ENCODE results near the gene BBOX1. TPM values are rescaled to one million over a fixed set of nuclear protein-coding genes. Genes with fewer than 3 reads are reported as not detected.
"Not testable (repeated sequence)": the region's sequence is repeated elsewhere in the genome, so short reads cannot be mapped to it uniquely, and the experiment has no call there.

BBOX1 gene
- total RNA-seq, 1 experiment from 2014 or later = not detected

DNA sequence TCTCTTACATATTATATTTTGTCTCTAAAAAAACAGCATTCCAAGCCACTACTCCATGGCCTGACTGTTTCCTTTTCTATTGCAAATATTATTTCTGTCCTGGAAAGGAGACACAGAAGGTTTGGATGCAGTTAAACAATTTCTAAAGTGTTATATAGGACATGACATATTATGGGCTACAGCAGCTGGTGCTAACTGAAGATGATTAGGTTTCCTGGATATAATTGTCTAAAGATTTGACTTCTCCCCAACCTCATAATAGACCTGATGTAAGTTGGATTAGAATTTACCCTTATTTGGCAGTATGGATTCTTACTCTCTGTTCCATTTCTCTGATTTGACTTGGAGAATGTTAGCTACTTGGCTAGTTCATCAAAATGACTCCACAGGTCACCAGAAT lies 90.2 kb downstream of the BBOX1 start:
- no TSS peak for BruUV-seq (replicated peaks)
- Histone ChIP-seq H3K79me2 (ENCODE audit: low read depth) (no peaks in the 10 kb centered on the region), H3K4me2 (no peak overlapping the region), H3K27ac (no peak overlapping the region), H3F3A (ENCODE audit: insufficient read depth, low read depth) (no peaks in the 10 kb centered on the region), H3K4me3 (no peak overlapping the region), H3K4me1 (replicated peaks; ENCODE audit: insufficient read depth) (no peaks in the 10 kb centered on the region), H3K36me3 (ENCODE audit: low read depth) (no peaks in the 10 kb centered on the region), H3K9me2 (ENCODE audit: insufficient read depth) (no peaks in the 10 kb centered on the region), H3K9me3 (ENCODE audit: insufficient read depth, low read depth) (peaks cover 4% of the 10 kb centered on the region; the same call in 1 of the 2 replicates), H3K27me3 (ENCODE audit: insufficient read depth, low read depth) (no peaks in the 10 kb centered on the region), H2AFZ (no peak overlapping the region), H4K20me1 (ENCODE audit: insufficient read depth) (no peaks in the 10 kb centered on the region)
- no peak for TF ChIP-seq EZH2 (IDR thresholded peaks at IDR 0.05; ENCODE audit: low read depth)
- ChIA-PET POLR2A (ENCODE audit: unreplicated experiment) (no interaction called here), CTCF (no interaction called here)
- no peak for DNase-seq
- intact Hi-C loops (cut with micrococcal nuclease; ENCODE audit: unreplicated experiment) = no loop called here

DNA sequence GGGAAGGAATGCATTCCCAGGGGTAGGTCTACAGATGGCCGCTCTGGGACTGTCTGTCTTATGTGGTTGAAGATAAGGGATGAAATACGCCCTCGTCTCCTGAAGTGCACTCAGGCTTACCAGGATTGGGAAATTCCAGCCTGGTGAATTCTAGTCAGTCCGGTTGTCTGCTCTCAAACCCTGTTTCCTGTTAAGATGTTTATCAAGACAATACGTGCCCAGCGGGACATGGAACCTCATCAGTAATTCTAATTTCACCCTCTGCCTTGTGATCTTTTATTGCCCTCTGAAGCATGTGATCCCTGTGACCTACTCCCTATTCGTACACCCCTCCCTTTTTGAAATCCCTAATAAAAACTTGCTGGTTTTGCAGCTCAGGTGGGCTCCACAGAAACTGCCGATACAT lies 95.3 kb downstream of the BBOX1 start:
- CTCF ChIA-PET; DNase-seq; H3K4me3 ChIP-seq; H2AFZ ChIP-seq; H3K79me2 ChIP-seq (ENCODE audit: low read depth); H3K27ac ChIP-seq; H3K27me3 ChIP-seq (ENCODE audit: insufficient read depth, low read depth); BruUV-seq (replicated peaks); H3K9me2 ChIP-seq (ENCODE audit: insufficient read depth); H3F3A ChIP-seq (ENCODE audit: insufficient read depth, low read depth); H4K20me1 ChIP-seq (ENCODE audit: insufficient read depth); POLR2A ChIA-PET (ENCODE audit: unreplicated experiment); H3K36me3 ChIP-seq (ENCODE audit: low read depth); H3K4me2 ChIP-seq; H3K4me1 ChIP-seq (replicated peaks; ENCODE audit: insufficient read depth); intact Hi-C loops (cut with micrococcal nuclease; ENCODE audit: unreplicated experiment): not testable (repeated sequence)
- peaks cover 11% of the 10 kb centered on the region; the same call in 1 of the 2 replicates for H3K9me3 ChIP-seq (ENCODE audit: insufficient read depth, low read depth)

DNA sequence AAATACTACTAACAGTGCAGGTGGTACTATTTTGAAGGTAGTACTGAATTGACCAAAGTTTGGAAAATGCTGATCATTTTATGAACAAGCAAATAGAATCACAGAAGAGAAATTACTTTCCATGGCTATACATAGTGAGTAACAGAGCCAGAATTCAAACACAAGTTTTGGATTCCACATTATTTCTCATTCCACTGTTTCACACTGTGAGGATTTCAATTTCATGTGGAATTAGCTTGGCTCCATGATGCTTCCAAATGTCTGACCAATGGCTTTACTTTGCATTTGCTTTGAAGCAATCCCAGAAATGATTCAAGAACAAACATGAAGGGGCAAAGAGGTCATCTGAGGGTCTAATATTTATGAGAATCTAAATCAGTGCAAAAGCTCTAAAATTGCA lies 98.1 kb downstream of the BBOX1 start:
- H2AFZ ChIP-seq = no peak overlapping the region
- H3K36me3 ChIP-seq (ENCODE audit: low read depth) = no peaks in the 10 kb centered on the region
- H3K4me1 ChIP-seq (replicated peaks; ENCODE audit: insufficient read depth) = no peaks in the 10 kb centered on the region
- peaks cover 11% of the 10 kb centered on the region; the same call in 1 of the 2 replicates for H3K9me3 ChIP-seq (ENCODE audit: insufficient read depth, low read depth)
- H3K27ac ChIP-seq = no peak overlapping the region
- no peak overlapping the region for H3K4me2 ChIP-seq
- CTCF ChIA-PET = no interaction called here
- no peaks in the 10 kb centered on the region for H4K20me1 ChIP-seq (ENCODE audit: insufficient read depth)
- H3K4me3 ChIP-seq = no peak overlapping the region
- TF ChIP-seq, protein P1, sequence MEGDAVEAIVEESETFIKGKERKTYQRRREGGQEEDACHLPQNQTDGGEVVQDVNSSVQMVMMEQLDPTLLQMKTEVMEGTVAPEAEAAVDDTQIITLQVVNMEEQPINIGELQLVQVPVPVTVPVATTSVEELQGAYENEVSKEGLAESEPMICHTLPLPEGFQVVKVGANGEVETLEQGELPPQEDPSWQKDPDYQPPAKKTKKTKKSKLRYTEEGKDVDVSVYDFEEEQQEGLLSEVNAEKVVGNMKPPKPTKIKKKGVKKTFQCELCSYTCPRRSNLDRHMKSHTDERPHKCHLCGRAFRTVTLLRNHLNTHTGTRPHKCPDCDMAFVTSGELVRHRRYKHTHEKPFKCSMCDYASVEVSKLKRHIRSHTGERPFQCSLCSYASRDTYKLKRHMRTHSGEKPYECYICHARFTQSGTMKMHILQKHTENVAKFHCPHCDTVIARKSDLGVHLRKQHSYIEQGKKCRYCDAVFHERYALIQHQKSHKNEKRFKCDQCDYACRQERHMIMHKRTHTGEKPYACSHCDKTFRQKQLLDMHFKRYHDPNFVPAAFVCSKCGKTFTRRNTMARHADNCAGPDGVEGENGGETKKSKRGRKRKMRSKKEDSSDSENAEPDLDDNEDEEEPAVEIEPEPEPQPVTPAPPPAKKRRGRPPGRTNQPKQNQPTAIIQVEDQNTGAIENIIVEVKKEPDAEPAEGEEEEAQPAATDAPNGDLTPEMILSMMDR (conservative IDR thresholded peaks at IDR 0.05) = no peak
- TF ChIP-seq EZH2 (IDR thresholded peaks at IDR 0.05; ENCODE audit: low read depth) = no peak
- intact Hi-C loops (cut with micrococcal nuclease; ENCODE audit: unreplicated experiment) = no loop called here
- no peak for DNase-seq
- 0 out of 2 replicates have a peak, but pooled peaks cover 4% of the 10 kb centered on the region for H3K9me2 ChIP-seq (ENCODE audit: insufficient read depth)
- BruUV-seq (replicated peaks) = no TSS peak
- H3K27me3 ChIP-seq (ENCODE audit: insufficient read depth, low read depth) = no peaks in the 10 kb centered on the region
- H3F3A ChIP-seq (ENCODE audit: insufficient read depth, low read depth) = no peaks in the 10 kb centered on the region
- H3K79me2 ChIP-seq (ENCODE audit: low read depth) = no peaks in the 10 kb centered on the region
- POLR2A ChIA-PET (ENCODE audit: unreplicated experiment) = no interaction called here

DNA sequence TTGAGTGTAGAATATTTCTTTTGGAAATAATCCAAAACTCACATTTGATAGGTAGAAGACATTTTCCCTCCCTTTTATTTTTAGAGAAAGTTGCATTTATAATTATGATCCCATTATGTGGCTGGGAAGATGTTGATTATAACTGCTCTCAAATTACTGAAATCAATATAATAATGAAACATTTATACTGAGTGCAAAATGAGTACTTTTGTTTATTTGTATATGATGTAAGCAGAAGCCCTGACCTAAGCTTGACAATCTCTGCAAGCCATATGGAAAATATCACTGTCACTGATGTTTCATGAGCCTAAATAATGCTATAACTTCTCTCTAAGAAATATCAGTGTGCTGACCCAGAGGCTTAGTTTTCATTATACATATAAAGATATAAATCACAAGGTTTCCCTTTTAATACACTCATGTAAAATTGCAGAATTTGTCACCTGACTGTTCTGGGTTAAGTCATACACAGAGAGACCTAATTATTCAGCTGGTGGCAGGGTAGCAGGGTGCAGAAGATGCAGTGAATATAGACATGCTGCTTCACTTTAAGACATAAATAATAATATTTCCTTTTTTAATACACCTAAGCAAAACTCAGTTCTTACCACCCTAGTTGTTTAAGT lies 99.2 kb downstream of the BBOX1 start:
- Histone ChIP-seq H2AFZ (no peak overlapping the region), H3K79me2 (ENCODE audit: low read depth) (no peaks in the 10 kb centered on the region), H3K4me1 (replicated peaks; ENCODE audit: insufficient read depth) (no peaks in the 10 kb centered on the region), H3K27ac (no peak overlapping the region), H3K4me3 (no peak overlapping the region), H4K20me1 (ENCODE audit: insufficient read depth) (no peaks in the 10 kb centered on the region), H3K9me3 (ENCODE audit: insufficient read depth, low read depth) (peaks cover 8% of the 10 kb centered on the region; the same call in 1 of the 2 replicates), H3K4me2 (no peak overlapping the region), H3F3A (ENCODE audit: insufficient read depth, low read depth) (no peaks in the 10 kb centered on the region), H3K27me3 (ENCODE audit: insufficient read depth, low read depth) (no peaks in the 10 kb centered on the region), H3K36me3 (ENCODE audit: low read depth) (no peaks in the 10 kb centered on the region), H3K9me2 (ENCODE audit: insufficient read depth) (0 out of 2 replicates have a peak, but pooled peaks cover 4% of the 10 kb centered on the region)
- POLR2A ChIA-PET (ENCODE audit: unreplicated experiment) = no interaction called here
- CTCF ChIA-PET = no interaction called here
- TF ChIP-seq, protein P1 (conservative IDR thresholded peaks at IDR 0.05) = no peak
- no peak for TF ChIP-seq EZH2 (IDR thresholded peaks at IDR 0.05; ENCODE audit: low read depth)
- intact Hi-C loops (cut with micrococcal nuclease; ENCODE audit: unreplicated experiment) = no loop called here
- BruUV-seq (replicated peaks) = no TSS peak
- DNase-seq = no peak
